ENCODE measurements around the gene TAGLN.
"Not testable (repeated sequence)": the region's sequence is repeated elsewhere in the genome, so short reads cannot be mapped to it uniquely, and the experiment has no call there.

TAGLN gene

GRCh38 chr11:117183178-117183577, 16.0 kb upstream of the TAGLN start:
- not testable (repeated sequence) for H2BK12ac ChIP-seq (ENCODE audit: low read length); H3K27me3 ChIP-seq (ENCODE audit: control insufficient read depth in 3 of 3, insufficient read depth in 3 of 3, low read depth in 1 of 3, low read length in 3 of 3); H4K91ac ChIP-seq (ENCODE audit: low read depth, low read length, poor library complexity); H3K14ac ChIP-seq (ENCODE audit: low read length); H3K23ac ChIP-seq (ENCODE audit: low read depth, low read length, poor library complexity); H2BK5ac ChIP-seq (ENCODE audit: low read length); H3K27ac ChIP-seq (replicated peaks; ENCODE audit: low read length); H3K4me3 ChIP-seq (ENCODE audit: low read length in 2 of 2); H2AFZ ChIP-seq (ENCODE audit: low read length); H2AK5ac ChIP-seq (ENCODE audit: low read depth, low read length); H3K9me3 ChIP-seq (replicated peaks in 1 of 2; ENCODE audit: control insufficient read depth in 2 of 2, insufficient read depth in 1 of 2, low read depth in 1 of 2, low read length in 2 of 2); H3K4ac ChIP-seq (ENCODE audit: low read length); H3K79me1 ChIP-seq (ENCODE audit: low read depth, low read length); DNase-seq (ENCODE audit: low spot score); H2BK15ac ChIP-seq (ENCODE audit: low read length); H4K8ac ChIP-seq (ENCODE audit: low read depth, low read length); H3K9ac ChIP-seq (ENCODE audit: low read depth, low read length, poor library complexity); H2BK120ac ChIP-seq (ENCODE audit: low read depth, low read length); H3K18ac ChIP-seq (ENCODE audit: low read length); H3K4me2 ChIP-seq (ENCODE audit: insufficient read depth, low read length, poor library complexity, severe bottlenecking)
- H3K36me3 ChIP-seq (replicated peaks in 1 of 2; ENCODE audit: control insufficient read depth in 2 of 2, insufficient read depth in 2 of 2, low read length in 2 of 2) = peaks cover 5 to 25% of the 10 kb centered on the region in 2 donors
- no CpG with 5 or more reads among the region's 13 CpGs for WGBS, 2 donors (ENCODE audit: extremely low coverage in 2 of 2, insufficient read length in 2 of 2, insufficient replicate concordance in 1 of 2)
- peaks cover 10 to 15% of the 10 kb centered on the region in 2 donors for H3K4me1 ChIP-seq (ENCODE audit: control insufficient read depth in 2 of 2, insufficient read depth in 1 of 2, low read depth in 1 of 2, low read length in 2 of 2)

- H3K14ac ChIP-seq (ENCODE audit: low read length) = no peak overlapping the region
- no peak overlapping the region for H3K4me3 ChIP-seq (ENCODE audit: low read length in 2 of 2)
- H3K23ac ChIP-seq (ENCODE audit: low read depth, low read length, poor library complexity) = no peak overlapping the region
- no peak overlapping the region for H2AFZ ChIP-seq (ENCODE audit: low read length)
- H2BK15ac ChIP-seq (ENCODE audit: low read length) = no peak overlapping the region
- no peaks in the 10 kb centered on the region for H3K27me3 ChIP-seq (ENCODE audit: control insufficient read depth in 3 of 3, insufficient read depth in 3 of 3, low read depth in 1 of 3, low read length in 3 of 3)
- H4K8ac ChIP-seq (ENCODE audit: low read depth, low read length) = no peak overlapping the region
- H3K4me1 ChIP-seq (ENCODE audit: control insufficient read depth in 2 of 2, insufficient read depth in 1 of 2, low read depth in 1 of 2, low read length in 2 of 2) = peaks cover 9 to 15% of the 10 kb centered on the region in 2 donors
- no peak overlapping the region for H2BK120ac ChIP-seq (ENCODE audit: low read depth, low read length)
- H4K91ac ChIP-seq (ENCODE audit: low read depth, low read length, poor library complexity) = no peak overlapping the region
- H3K79me1 ChIP-seq (ENCODE audit: low read depth, low read length) = no peaks in the 10 kb centered on the region
- H3K4ac ChIP-seq (ENCODE audit: low read length) = no peak overlapping the region
- H3K36me3 ChIP-seq (replicated peaks in 1 of 2; ENCODE audit: control insufficient read depth in 2 of 2, insufficient read depth in 2 of 2, low read length in 2 of 2) = peaks cover 9 to 31% of the 10 kb centered on the region in 2 donors
- WGBS, 2 donors (ENCODE audit: extremely low coverage in 2 of 2, insufficient read length in 2 of 2, insufficient replicate concordance in 1 of 2) = no CpG with 5 or more reads among the region's 11 CpGs
- no peak overlapping the region for H3K4me2 ChIP-seq (ENCODE audit: insufficient read depth, low read length, poor library complexity, severe bottlenecking)
- H3K27ac ChIP-seq (replicated peaks; ENCODE audit: low read length) = no peak overlapping the region
- no peak overlapping the region for H2AK5ac ChIP-seq (ENCODE audit: low read depth, low read length)
- DNase-seq (ENCODE audit: low spot score) = no peak
- H3K9me3 ChIP-seq (replicated peaks in 1 of 2; ENCODE audit: control insufficient read depth in 2 of 2, insufficient read depth in 1 of 2, low read depth in 1 of 2, low read length in 2 of 2) = peaks cover 0 to 2% of the 10 kb centered on the region in 2 donors
- no peak overlapping the region for H3K9ac ChIP-seq (ENCODE audit: low read depth, low read length, poor library complexity)
- no peak overlapping the region for H2BK12ac ChIP-seq (ENCODE audit: low read length)
- H3K18ac ChIP-seq (ENCODE audit: low read length) = no peak overlapping the region
- H2BK5ac ChIP-seq (ENCODE audit: low read length) = no peak overlapping the region
These were observed 15.3 kb upstream of the TAGLN start for GRCh38 chr11:117183724-117184349.

GRCh38 chr11:117185736-117186430, 13.3 kb upstream of the TAGLN start:
- Histone ChIP-seq H3K14ac (ENCODE audit: low read length) (no peak overlapping the region), H3K36me3 (replicated peaks in 1 of 2; ENCODE audit: control insufficient read depth in 2 of 2, insufficient read depth in 2 of 2, low read length in 2 of 2) (peaks cover 14 to 48% of the 10 kb centered on the region in 2 donors), H3K9me3 (replicated peaks in 1 of 2; ENCODE audit: control insufficient read depth in 2 of 2, insufficient read depth in 1 of 2, low read depth in 1 of 2, low read length in 2 of 2) (peaks cover 0 to under 1% of the 10 kb centered on the region in 2 donors), H2BK15ac (ENCODE audit: low read length) (no peak overlapping the region), H3K4me2 (ENCODE audit: insufficient read depth, low read length, poor library complexity, severe bottlenecking) (no peak overlapping the region), H4K91ac (ENCODE audit: low read depth, low read length, poor library complexity) (no peak overlapping the region), H3K27me3 (ENCODE audit: control insufficient read depth in 3 of 3, insufficient read depth in 3 of 3, low read depth in 1 of 3, low read length in 3 of 3) (no peaks in the 10 kb centered on the region), H3K4me1 (ENCODE audit: control insufficient read depth in 2 of 2, insufficient read depth in 1 of 2, low read depth in 1 of 2, low read length in 2 of 2) (peaks cover 0 to 5% of the 10 kb centered on the region in 2 donors), H2BK120ac (ENCODE audit: low read depth, low read length) (no peak overlapping the region), H3K4ac (ENCODE audit: low read length) (no peak overlapping the region), H2BK12ac (ENCODE audit: low read length) (no peak overlapping the region), H3K79me1 (ENCODE audit: low read depth, low read length) (no peaks in the 10 kb centered on the region), H2AFZ (ENCODE audit: low read length) (no peak overlapping the region), H4K8ac (ENCODE audit: low read depth, low read length) (no peak overlapping the region), H2AK5ac (ENCODE audit: low read depth, low read length) (no peak overlapping the region), H3K4me3 (ENCODE audit: low read length in 2 of 2) (no peak overlapping the region), H3K27ac (replicated peaks; ENCODE audit: low read length) (no peak overlapping the region), H3K9ac (ENCODE audit: low read depth, low read length, poor library complexity) (no peak overlapping the region), H3K18ac (ENCODE audit: low read length) (no peak overlapping the region), H3K23ac (ENCODE audit: low read depth, low read length, poor library complexity) (no peak overlapping the region), H2BK5ac (ENCODE audit: low read length) (no peak overlapping the region)
- no peak for DNase-seq (ENCODE audit: low spot score)
- no CpG with 5 or more reads among the region's 5 CpGs for WGBS, 2 donors (ENCODE audit: extremely low coverage in 2 of 2, insufficient read length in 2 of 2, insufficient replicate concordance in 1 of 2)

GRCh38 chr11:117186431-117186761, 12.8 kb upstream of the TAGLN start:
- no peaks in the 10 kb centered on the region for H3K9me3 ChIP-seq (replicated peaks in 1 of 2; ENCODE audit: control insufficient read depth in 2 of 2, insufficient read depth in 1 of 2, low read depth in 1 of 2, low read length in 2 of 2)
- no peak overlapping the region for H3K14ac ChIP-seq (ENCODE audit: low read length)
- H3K4me1 ChIP-seq (ENCODE audit: control insufficient read depth in 2 of 2, insufficient read depth in 1 of 2, low read depth in 1 of 2, low read length in 2 of 2) = peaks cover 0 to 2% of the 10 kb centered on the region in 2 donors
- H3K27ac ChIP-seq (replicated peaks; ENCODE audit: low read length) = no peak overlapping the region
- DNase-seq (ENCODE audit: low spot score) = no peak
- H2AK5ac ChIP-seq (ENCODE audit: low read depth, low read length) = no peak overlapping the region
- WGBS, 2 donors (ENCODE audit: extremely low coverage in 2 of 2, insufficient read length in 2 of 2, insufficient replicate concordance in 1 of 2) = no CpG with 5 or more reads among the region's 4 CpGs
- no peak overlapping the region for H3K18ac ChIP-seq (ENCODE audit: low read length)
- H3K4me2 ChIP-seq (ENCODE audit: insufficient read depth, low read length, poor library complexity, severe bottlenecking) = no peak overlapping the region
- H4K8ac ChIP-seq (ENCODE audit: low read depth, low read length) = no peak overlapping the region
- peak overlapping the region; percentile 18 for H3K9ac ChIP-seq (ENCODE audit: low read depth, low read length, poor library complexity)
- no peak overlapping the region for H3K4ac ChIP-seq (ENCODE audit: low read length)
- H3K79me1 ChIP-seq (ENCODE audit: low read depth, low read length) = no peaks in the 10 kb centered on the region
- H2BK15ac ChIP-seq (ENCODE audit: low read length) = no peak overlapping the region
- H4K91ac ChIP-seq (ENCODE audit: low read depth, low read length, poor library complexity) = no peak overlapping the region
- H2BK12ac ChIP-seq (ENCODE audit: low read length) = no peak overlapping the region
- H3K23ac ChIP-seq (ENCODE audit: low read depth, low read length, poor library complexity) = no peak overlapping the region
- no peak overlapping the region for H3K4me3 ChIP-seq (ENCODE audit: low read length in 2 of 2)
- peaks cover 14 to 48% of the 10 kb centered on the region in 2 donors for H3K36me3 ChIP-seq (replicated peaks in 1 of 2; ENCODE audit: control insufficient read depth in 2 of 2, insufficient read depth in 2 of 2, low read length in 2 of 2)
- no peak overlapping the region for H2AFZ ChIP-seq (ENCODE audit: low read length)
- no peak overlapping the region for H2BK5ac ChIP-seq (ENCODE audit: low read length)
- H2BK120ac ChIP-seq (ENCODE audit: low read depth, low read length) = no peak overlapping the region
- H3K27me3 ChIP-seq (ENCODE audit: control insufficient read depth in 3 of 3, insufficient read depth in 3 of 3, low read depth in 1 of 3, low read length in 3 of 3) = no peaks in the 10 kb centered on the region

All from neuronal stem cell (in vitro differentiated cells).